Small intestine (tissue), 7 donors: Measurements from ENCODE around the gene ZNF785. TPM values are rescaled to one million over a fixed set of nuclear protein-coding genes. Genes with fewer than 3 reads are reported as not detected.

ENCODE experiments used
- DNase-seq, 2 donors: peaks; one replicate each; pipeline versions ENCODE4 v3.0.0 to v3.0.0-alpha.2; 2013
- FAIRE-seq: peaks from 2 replicates; lab custom pipeline; 2012; peaks lifted over from hg19 to GRCh38; lab: Jason Lieb, UNC
- H3K27ac ChIP-seq, 3 donors: one replicate each; pipeline ENCODE4 v1.5.1; 2013; ENCODE audit warnings: low read length in 2 of 3, mild to moderate bottlenecking in 2 of 3, control low read depth in 1 of 3, inconsistent platforms in 1 of 3, low read depth in 1 of 3, moderate library complexity in 1 of 3
- H3K27me3 ChIP-seq, 3 donors: one replicate each; pipeline ENCODE4 v1.6.1; 2013; ENCODE audit warnings: low read length in 3 of 3, inconsistent platforms in 1 of 3; ENCODE audit not compliant: control insufficient read depth in 3 of 3, insufficient read depth in 3 of 3
- H3K36me3 ChIP-seq, 3 donors: one replicate each; pipeline ENCODE4 v1.6.1; 2013; ENCODE audit warnings: low read length in 3 of 3, inconsistent platforms in 1 of 3, low read depth in 1 of 3, mild to moderate bottlenecking in 1 of 3, moderate library complexity in 1 of 3; ENCODE audit not compliant: control insufficient read depth in 3 of 3, insufficient read depth in 2 of 3
- H3K4me1 ChIP-seq, 3 donors: one replicate each; pipeline ENCODE4 v1.6.1; 2013; ENCODE audit warnings: low read length in 2 of 3, inconsistent platforms in 1 of 3, low read depth in 1 of 3, mild to moderate bottlenecking in 1 of 3, moderate library complexity in 1 of 3; ENCODE audit not compliant: control insufficient read depth in 3 of 3, insufficient read depth in 2 of 3
- H3K4me3 ChIP-seq, 3 donors: one replicate each; pipeline ENCODE4 v1.5.1; 2013; ENCODE audit warnings: low read length in 3 of 3, control low read depth in 1 of 3, inconsistent platforms in 1 of 3, low read depth in 1 of 3, mild to moderate bottlenecking in 1 of 3, moderate library complexity in 1 of 3
- H3K9me3 ChIP-seq, 2 donors: one replicate each; pipeline ENCODE4 v1.6.1; 2013; ENCODE audit warnings: low read depth in 1 of 2, low read length in 1 of 2; ENCODE audit not compliant: control insufficient read depth in 2 of 2, insufficient read depth in 1 of 2
- WGBS, 3 donors: extraction: QIAGEN DNeasy Blood & Tissue Kit; methylation state at CpG; one replicate each; pipeline ENCODE4 v1.1.7; 2013; 5-methylcytosine and 5-hydroxymethylcytosine counted together
- polyA plus RNA-seq, 4 donors: library from polyadenylated mRNA; stranded (reverse) in 3 of 4; unstranded in 1 of 4; fragments of 200-250 nt in 3 of 4; fragments of 120-200 nt in 1 of 4; gene quantifications; one replicate each; pipeline versions ENCODE4 v1.2.1 to v1.2.3, GENCODE V29; 2013
- donor health status: healthy with polysubstance abuse.
- donor health status: control.
- donor health status: control.
- donor health status: Bipolar disorder and iron deficiency.
- donor health status: healthy.

The ZNF785 gene
- polyA plus RNA-seq, 4 donors = 1.9 to 20.4 (median 4.1) TPM

- FAIRE-seq = no peak
- 0% methylated on average over 59 to 67 of the region's 67 CpGs for WGBS, 3 donors
- Histone ChIP-seq H3K9me3 (no peaks in the 10 kb centered on the region), H3K36me3 (peaks cover 0 to 26% (median 0%) of the 10 kb centered on the region in 3 donors), H3K27me3 (no peaks in the 10 kb centered on the region), H3K27ac (peak within 1 kb of the TSS; percentile 98 to 100 (median 98)), H3K4me1 (peaks cover 0 to 17% (median 0%) of the 10 kb centered on the region in 3 donors), H3K4me3 (peak within 1 kb of the TSS; percentile 69 to 79 (median 75))
- peak; percentile 96 to 97 for DNase-seq
Observed at GRCh38 chr16:30571445-30572322, 13.8 kb downstream of the ZNF785 start, which contains the start of gene ZNF688. Gene ZNF688, minus strand, starts transcription at chr16:30571714. Its CDS starts 85 bp downstream, at chr16:30571629.

GRCh38 chr16:30570636-30571444 is 14.7 kb downstream of the ZNF785 start:
- Histone ChIP-seq H3K4me1 (peaks cover 0 to 17% (median 0%) of the 10 kb centered on the region in 3 donors), H3K4me3 (peak overlapping the region; percentile 69 to 79 (median 75)), H3K36me3 (peaks cover 0 to 20% (median 0%) of the 10 kb centered on the region in 3 donors), H3K27ac (peak overlapping the region; percentile 98 to 100 (median 98)), H3K9me3 (no peaks in the 10 kb centered on the region), H3K27me3 (no peaks in the 10 kb centered on the region)
- FAIRE-seq (no peak), DNase-seq (peak in 1 of 2 donors; percentile 20)
- 7 to 8% (median 7%) methylated on average over 20 to 22 of the region's 22 CpGs for WGBS, 3 donors

GRCh38 chr16:30569746-30570635 is 15.5 kb downstream of the ZNF785 start:
- Histone ChIP-seq H3K36me3 (peaks cover 0 to 20% (median 0%) of the 10 kb centered on the region in 3 donors), H3K27ac (peak overlapping the region in 1 of 3 donors; percentile 98), H3K4me3 (no peak overlapping the region), H3K27me3 (no peaks in the 10 kb centered on the region), H3K4me1 (peaks cover 0 to 17% (median 0%) of the 10 kb centered on the region in 3 donors), H3K9me3 (no peaks in the 10 kb centered on the region)
- no peak for FAIRE-seq
- WGBS, 3 donors = 85 to 93% (median 90%) methylated on average over 34 to 44 of the region's 44 CpGs
- no peak for DNase-seq

GRCh38 chr16:30569281-30569680 is 16.2 kb downstream of the ZNF785 start:
- FAIRE-seq (no peak), DNase-seq (no peak)
- Histone ChIP-seq H3K9me3 (no peaks in the 10 kb centered on the region), H3K36me3 (peaks cover 0 to 20% (median 0%) of the 10 kb centered on the region in 3 donors), H3K27me3 (no peaks in the 10 kb centered on the region), H3K27ac (no peak overlapping the region), H3K4me3 (no peak overlapping the region), H3K4me1 (peaks cover 0 to 17% (median 0%) of the 10 kb centered on the region in 3 donors)
- WGBS, 3 donors = 85 to 95% (median 89%) methylated on average over 3 of the region's 3 CpGs

- FAIRE-seq (no peak), DNase-seq (peak in 1 of 2 donors; percentile 44)
- peaks cover 0 to 17% (median 0%) of the 10 kb centered on the region in 3 donors for H3K4me1 ChIP-seq
- no peak overlapping the region for H3K4me3 ChIP-seq
- peak overlapping the region in 2 of 3 donors; percentile 8 to 71 for H3K27ac ChIP-seq
- no peaks in the 10 kb centered on the region for H3K9me3 ChIP-seq
- peaks cover 0 to 14% (median 0%) of the 10 kb centered on the region in 3 donors for H3K36me3 ChIP-seq
- no peaks in the 10 kb centered on the region for H3K27me3 ChIP-seq
- WGBS, 3 donors = 49 to 78% (median 57%) methylated on average over 6 of the region's 6 CpGs
Observed at GRCh38 chr16:30567991-30568638, 17.4 kb downstream of the ZNF785 start.

GRCh38 chr16:30567160-30567990 is 18.1 kb downstream of the ZNF785 start:
- no peak for FAIRE-seq
- Histone ChIP-seq H3K36me3 (peaks cover 0 to 14% (median 0%) of the 10 kb centered on the region in 3 donors), H3K27me3 (no peaks in the 10 kb centered on the region), H3K4me1 (peaks cover 0 to 16% (median 0%) of the 10 kb centered on the region in 3 donors), H3K4me3 (no peak overlapping the region), H3K27ac (peak overlapping the region in 1 of 3 donors; percentile 71), H3K9me3 (no peaks in the 10 kb centered on the region)
- no peak for DNase-seq
- WGBS, 3 donors = 69 to 78% (median 75%) methylated on average over 14 of the region's 14 CpGs

GRCh38 chr16:30566531-30566930 is 19.0 kb downstream of the ZNF785 start:
- H3K4me3 ChIP-seq = no peak overlapping the region
- WGBS, 3 donors = 85 to 91% (median 87%) methylated on average over 4 of the region's 4 CpGs
- DNase-seq (no peak), FAIRE-seq (no peak)
- H3K4me1 ChIP-seq = peaks cover 0 to 13% (median 0%) of the 10 kb centered on the region in 3 donors
- no peaks in the 10 kb centered on the region for H3K27me3 ChIP-seq
- no peak overlapping the region for H3K27ac ChIP-seq
- no peaks in the 10 kb centered on the region for H3K9me3 ChIP-seq
- peaks cover 0 to 14% (median 0%) of the 10 kb centered on the region in 3 donors for H3K36me3 ChIP-seq
